B cell (primary cell): ENCODE data around the gene EXD2. TPM values are rescaled to one million over a fixed set of nuclear protein-coding genes. Genes with fewer than 3 reads are reported as not detected.

Experiments used
- ATAC-seq: fragments of 200-7000 bp; cut with Tn5 transposase; one replicate; pipeline ENCODE4 v1.10.0; 2021; ENCODE audit warnings: low read depth, mild to moderate bottlenecking, moderate number of reproducible peaks, moderate library complexity
- CTCF ChIA-PET: fragments of 350-600 bp; sonication (Branson Sonifier 250); formaldehyde crosslinking; loops from one replicate; lab custom pipeline; 2021; ENCODE audit warnings: antibody characterized with exemption, inconsistent platforms; lab: Charles Lee
- POLR2A ChIA-PET: fragments of 350-600 bp; sonication (Branson Sonifier 250); formaldehyde crosslinking; loops from one replicate; lab custom pipeline; 2021; ENCODE audit warnings: antibody characterized with exemption; lab: Charles Lee
- DNase-seq: peaks from one replicate; pipeline ENCODE4 v3.0.0; 2013
- H2AFZ ChIP-seq: 2 replicates; pipeline ENCODE4 v1.6.1; 2012; ENCODE audit warnings: mild to moderate bottlenecking, low read depth, low read length; ENCODE audit not compliant: insufficient read depth, poor library complexity, severe bottlenecking
- H3K27ac ChIP-seq, 2 donors: 1 replicate in 1 of 2; 2 replicates in 1 of 2; pipeline ENCODE4 v1.5.1; 2012 to 2013; ENCODE audit warnings: low read length in 2 of 2, mild to moderate bottlenecking in 2 of 2, moderate library complexity in 1 of 2
- H3K27me3 ChIP-seq, 4 experiments: fragments of 200-600 bp in 1 of 4; sonication (generic) in 1 of 4; replicated peaks in 1 of 4; 1 replicate in 2 of 4; 2 replicates in 2 of 4; pipeline versions ENCODE4 v1.6.1 to v1.7.0; 2013 to 2016; ENCODE audit warnings: low read length in 3 of 4, mild to moderate bottlenecking in 2 of 4, mixed read lengths in 1 of 4, moderate library complexity in 1 of 4; ENCODE audit not compliant: insufficient read depth in 4 of 4, control insufficient read depth in 3 of 4; ENCODE audit errors: control extremely low read depth in 1 of 4
- H3K36me3 ChIP-seq, 2 experiments: replicated peaks in 1 of 2; 1 replicate in 1 of 2; 2 replicates in 1 of 2; pipeline versions ENCODE4 v1.6.1 to v1.7.1; 2013; ENCODE audit warnings: low read length in 1 of 2; ENCODE audit not compliant: insufficient read depth in 2 of 2, control insufficient read depth in 1 of 2; ENCODE audit errors: control extremely low read depth in 1 of 2, extremely low read depth in 1 of 2
- H3K4me1 ChIP-seq, 2 donors: fragments of 200-600 bp in 1 of 2; sonication (generic) in 1 of 2; 1 replicate in 1 of 2; 2 replicates in 1 of 2; pipeline versions ENCODE4 v1.5.1 to v1.6.1; 2013 to 2017; ENCODE audit warnings: low read length in 2 of 2; ENCODE audit not compliant: control insufficient read depth in 2 of 2, insufficient read depth in 2 of 2
- H3K4me2 ChIP-seq: replicated peaks from 2 replicates; pipeline ENCODE3; 2012; ENCODE audit warnings: mild to moderate bottlenecking, low read depth, low read length; ENCODE audit not compliant: poor library complexity, severe bottlenecking
- H3K4me3 ChIP-seq, 5 experiments: fragments of 200-600 bp in 1 of 5; sonication (generic) in 1 of 5; 1 replicate in 3 of 5; 2 replicates in 2 of 5; pipeline versions ENCODE4 v1.5.1 to v1.7.0; 2011 to 2016; ENCODE audit warnings: low read length in 4 of 5, mild to moderate bottlenecking in 4 of 5, low read depth in 2 of 5, control low read depth in 1 of 5, moderate library complexity in 1 of 5; ENCODE audit not compliant: insufficient read depth in 1 of 5; ENCODE audit errors: control extremely low read depth in 1 of 5, extremely low read depth in 1 of 5
- H3K79me2 ChIP-seq: fragments of 200-600 bp; sonication (generic); one replicate; pipeline ENCODE4 v1.6.0; 2016; ENCODE audit warnings: low read length; ENCODE audit not compliant: control insufficient read depth, insufficient read depth
- H3K9ac ChIP-seq: fragments of 200-600 bp; sonication (generic); 2 replicates; pipeline ENCODE4 v1.6.1; 2017; ENCODE audit warnings: mild to moderate bottlenecking, low read length, moderate library complexity
- H3K9me3 ChIP-seq, 3 donors: one replicate each; pipeline versions ENCODE4 v1.6.1 to v1.7.1; 2013; ENCODE audit warnings: low read length in 2 of 3; ENCODE audit not compliant: control insufficient read depth in 2 of 3, insufficient read depth in 1 of 3; ENCODE audit errors: control extremely low read depth in 1 of 3
- H4K20me1 ChIP-seq: 2 replicates; pipeline ENCODE4 v1.6.0; 2012; ENCODE audit warnings: mild to moderate bottlenecking, low read length; ENCODE audit not compliant: insufficient read depth, control insufficient read depth, poor library complexity, severe bottlenecking
- H3K27ac Mint-ChIP-seq: one replicate; pipeline ENCODE4 v1.8.0; 2021; ENCODE audit warnings: mixed read lengths
- H3K27me3 Mint-ChIP-seq: one replicate; pipeline ENCODE4 v1.8.0; 2021; ENCODE audit warnings: mixed read lengths
- H3K4me1 Mint-ChIP-seq: one replicate; pipeline ENCODE4 v1.8.0; 2021; ENCODE audit warnings: mixed read lengths
- H3K4me3 Mint-ChIP-seq: one replicate; pipeline ENCODE4 v1.8.0; 2021; ENCODE audit warnings: mixed read lengths
- H3K9me3 Mint-ChIP-seq: one replicate; pipeline ENCODE4 v1.8.0; 2022; ENCODE audit warnings: mixed read lengths; ENCODE audit not compliant: insufficient read depth
- CTCF ChIP-seq: fragments of 200-600 bp; IDR thresholded peaks from one replicate; pipeline ENCODE4 v1.8.0; 2022; ENCODE audit warnings: antibody characterized with exemption, mild to moderate bottlenecking
- EZH2 ChIP-seq: IDR thresholded peaks from 2 replicates; pipeline ENCODE4 v1.6.1; 2012; ENCODE audit warnings: borderline replicate concordance, low read depth, mild to moderate bottlenecking, moderate library complexity, low read length; ENCODE audit not compliant: insufficient read depth, poor library complexity, severe bottlenecking
- WGBS: methylation state at CpG from one replicate; pipeline ENCODE4 v1.1.5; 2013; ENCODE audit warnings: missing lambda C conversion rate; ENCODE audit not compliant: insufficient coverage; 5-methylcytosine and 5-hydroxymethylcytosine counted together
- intact Hi-C: fragments of 100-400 bp; cut with micrococcal nuclease; formaldehyde crosslinking; loops from one replicate; pipeline ENCODE4 v1.10.0; 2022
- polyA plus RNA-seq: library from polyadenylated mRNA; depleted of rRNA; stranded (reverse); fragments of >200 nt; gene quantifications from 2 replicates; pipeline ENCODE4 v1.2.3, GENCODE V29; 2012
- total RNA-seq, 2 donors: library from RNA; stranded (reverse); fragments of 120-200 nt in 1 of 2; gene quantifications; 1 replicate in 1 of 2; 2 replicates in 1 of 2; pipeline versions ENCODE4 v1.2.3 to v1.2.4, GENCODE V29; 2013 to 2022

EXD2 gene
- total and polyA plus RNA-seq, 2 donors (not counting 1 experiment from before 2014, with no cell fraction given), result 3.6 to 10.0 TPM

GRCh38 chr14:69291396-69291795, 100.1 kb downstream of the EXD2 start:
- H3K9me3 ChIP-seq, result no peaks in the 10 kb centered on the region
- DNase-seq (no peak), ATAC-seq (no peak)
- H3K4me2 ChIP-seq, result no peak overlapping the region
- H3K27ac Mint-ChIP-seq, result no peak overlapping the region
- H3K27ac ChIP-seq, result no peak overlapping the region
- WGBS, result 76% methylated on average over 3 of the region's 5 CpGs
- no peaks in the 10 kb centered on the region for H4K20me1 ChIP-seq
- H3K9me3 Mint-ChIP-seq, result no peaks in the 10 kb centered on the region
- no peak overlapping the region for H3K4me3 Mint-ChIP-seq
- H3K27me3 Mint-ChIP-seq, result peaks cover 7% of the 10 kb centered on the region
- POLR2A ChIA-PET, result no interaction called here
- H3K4me1 Mint-ChIP-seq, result no peaks in the 10 kb centered on the region
- no peak overlapping the region for H3K9ac ChIP-seq
- no peaks in the 10 kb centered on the region for H3K27me3 ChIP-seq
- intact Hi-C loops, result no loop called here
- no peaks in the 10 kb centered on the region for H3K4me1 ChIP-seq
- no peak overlapping the region for H3K4me3 ChIP-seq
- H3K79me2 ChIP-seq, result no peaks in the 10 kb centered on the region
- CTCF ChIA-PET, result interaction anchor here (1.4 kb wide), 1 partner anchor 49 kb away, joined by 3 read pairs; no protein-coding TSS in a partner anchor
- no peak for TF ChIP-seq EZH2
- no peak for TF ChIP-seq CTCF
- no peak overlapping the region for H2AFZ ChIP-seq
- no peaks in the 10 kb centered on the region for H3K36me3 ChIP-seq

DNA sequence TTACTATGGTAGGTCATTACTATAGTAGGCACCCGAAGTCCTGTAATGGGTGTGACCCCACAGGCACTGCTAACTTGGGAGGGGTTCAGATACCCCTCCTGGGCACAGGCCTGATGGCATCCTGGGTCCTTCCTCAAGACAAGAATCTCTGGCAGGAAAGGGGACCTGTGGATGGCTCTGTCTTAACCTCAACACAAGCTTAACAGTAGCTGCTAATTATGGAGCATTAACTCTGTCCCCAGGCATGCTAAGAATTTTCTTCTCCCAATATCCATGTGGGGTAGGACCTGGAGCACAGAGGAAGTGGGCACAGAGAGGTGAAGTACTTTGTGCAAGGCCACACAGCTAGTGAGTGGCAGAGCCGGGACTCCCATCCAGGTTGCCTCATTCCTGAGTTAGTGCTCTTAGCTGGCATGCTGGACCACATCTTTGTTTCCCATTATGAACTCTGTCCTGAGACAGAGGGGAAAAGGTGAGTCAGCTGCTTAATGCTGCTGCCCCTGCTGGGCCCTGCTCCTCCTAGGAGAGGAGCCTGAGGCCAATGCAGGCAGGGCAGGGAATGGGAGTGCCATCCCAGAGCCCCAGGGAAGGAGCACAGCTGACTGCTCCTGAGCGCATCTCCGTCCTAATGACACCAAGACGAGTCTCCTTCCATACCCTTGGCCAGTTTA, 100.7 kb downstream of the EXD2 start:
- H3K9me3 Mint-ChIP-seq, result no peaks in the 10 kb centered on the region
- H4K20me1 ChIP-seq, result no peaks in the 10 kb centered on the region
- H3K4me1 ChIP-seq, result no peaks in the 10 kb centered on the region
- no peak overlapping the region for H3K27ac ChIP-seq
- no peak overlapping the region for H3K27ac Mint-ChIP-seq
- ATAC-seq, result no peak
- WGBS, result 100% methylated on average over 5 of the region's 5 CpGs
- TF ChIP-seq EZH2, result no peak
- TF ChIP-seq CTCF, result no peak
- H3K4me1 Mint-ChIP-seq, result no peaks in the 10 kb centered on the region
- H3K36me3 ChIP-seq, result no peaks in the 10 kb centered on the region
- no peak for DNase-seq
- no peak overlapping the region for H3K9ac ChIP-seq
- H3K4me3 Mint-ChIP-seq, result no peak overlapping the region
- H3K27me3 Mint-ChIP-seq, result peaks cover 7% of the 10 kb centered on the region
- no peaks in the 10 kb centered on the region for H3K9me3 ChIP-seq
- CTCF ChIA-PET, result interaction anchor here (0.6 to 1.4 kb wide), 2 partner anchors 50 to 136 kb away, joined by 3 read pairs; no protein-coding TSS in a partner anchor
- no peak overlapping the region for H3K4me2 ChIP-seq
- intact Hi-C loops, result no loop called here
- H2AFZ ChIP-seq, result no peak overlapping the region
- H3K79me2 ChIP-seq, result no peaks in the 10 kb centered on the region
- no peaks in the 10 kb centered on the region for H3K27me3 ChIP-seq
- POLR2A ChIA-PET, result no interaction called here
- no peak overlapping the region for H3K4me3 ChIP-seq
